K562 (cell line): Measurements from ENCODE around the gene ATP2A2. TPM values are rescaled to one million over a fixed set of nuclear protein-coding genes. Genes with fewer than 3 reads are reported as not detected.

Source experiments
- CC2D1A ChIP-seq: fragments of 450-650 bp; IDR thresholded peaks from 2 replicates; pipeline ENCODE4 v1.6.1; 2017; ENCODE audit warnings: mild to moderate bottlenecking
- CEBPG ChIP-seq, 3 experiments: fragments of 200-800 bp in 1 of 3; sonication (Bioruptor generic) in 1 of 3; sonication (generic) in 1 of 3; formaldehyde crosslinking in 1 of 3; IDR thresholded peaks in 2 of 3; conservative IDR thresholded peaks in 1 of 3; 2 replicates each; pipeline versions ENCODE4 v1.6.1 to v1.8.0; 2016 to 2022; ENCODE audit warnings: missing compliant biosample characterization in 2 of 3, missing genetic modification characterization in 2 of 3, mild to moderate bottlenecking in 1 of 3, missing genetic modification reagents in 1 of 3
- CHCHD3 ChIP-seq: fragments of 250-450 bp; sonication (Bioruptor Pico); IDR thresholded peaks from 2 replicates; pipeline ENCODE4 v2.1.2; 2022; ENCODE audit warnings: mild to moderate bottlenecking
- DMBX1 ChIP-seq: fragments of 250-450 bp; sonication (Bioruptor Pico); IDR thresholded peaks from 2 replicates; pipeline ENCODE4 v1.8.0; 2022; ENCODE audit warnings: inconsistent platforms, mild to moderate bottlenecking, moderate library complexity, borderline replicate concordance
- ELF4 ChIP-seq: fragments of 450-650 bp; formaldehyde crosslinking; IDR thresholded peaks from 2 replicates; pipeline ENCODE4 v1.4.0; 2022; ENCODE audit warnings: missing genetic modification characterization
- GABPB2 ChIP-seq: fragments of 250-450 bp; sonication (Bioruptor Pico); conservative IDR thresholded peaks from 2 replicates; pipeline ENCODE4 v1.5.1; 2021; ENCODE audit warnings: mild to moderate bottlenecking
- GATA2 ChIP-seq: sonication (generic); formaldehyde crosslinking; IDR thresholded peaks from 2 replicates; pipeline ENCODE4 v1.4.0; 2020; ENCODE audit warnings: mild to moderate bottlenecking, missing genetic modification reagents
- HDAC2 ChIP-seq: fragments of 450-650 bp; IDR thresholded peaks from 2 replicates; pipeline ENCODE4 v1.6.1; 2016; ENCODE audit warnings: mild to moderate bottlenecking
- IFI16 ChIP-seq: fragments of 250-450 bp; sonication (Bioruptor Pico); IDR thresholded peaks from 2 replicates; pipeline ENCODE4 v2.1.2; 2022; ENCODE audit warnings: mild to moderate bottlenecking, inconsistent platforms
- ILF3 ChIP-seq: fragments of 450-650 bp; IDR thresholded peaks from 2 replicates; pipeline ENCODE4 v1.6.1; 2018; ENCODE audit warnings: antibody characterized with exemption, mild to moderate bottlenecking, moderate library complexity, borderline replicate concordance
- KLF10 ChIP-seq: fragments of 250-450 bp; sonication (Bioruptor Pico); IDR thresholded peaks from 2 replicates; pipeline ENCODE4 v1.6.1; 2021; ENCODE audit warnings: matching md5 sums
- POU5F1 ChIP-seq: fragments of 150-350 bp; IDR thresholded peaks from 2 replicates; pipeline ENCODE4 v1.6.1; 2014; ENCODE audit warnings: borderline replicate concordance, low read length, low read depth, mild to moderate bottlenecking; ENCODE audit not compliant: partially characterized antibody
- RBFOX2 ChIP-seq: fragments of 200-400 bp; formaldehyde crosslinking; IDR thresholded peaks from 2 replicates; pipeline ENCODE4 v1.6.1; 2017; ENCODE audit warnings: low read depth, mild to moderate bottlenecking, low read length, moderate library complexity
- RBM17 ChIP-seq: fragments of 200-400 bp; formaldehyde crosslinking; IDR thresholded peaks from 2 replicates; pipeline ENCODE4 v1.6.1; 2017; ENCODE audit warnings: low read depth, mild to moderate bottlenecking, low read length, borderline replicate concordance
- RFX1 ChIP-seq: fragments of 450-650 bp; IDR thresholded peaks from 2 replicates; pipeline ENCODE4 v1.6.1; 2016; ENCODE audit warnings: mild to moderate bottlenecking, moderate library complexity
- RFX7 ChIP-seq: fragments of 250-450 bp; sonication (Bioruptor Pico); IDR thresholded peaks from 2 replicates; pipeline ENCODE4 v1.5.1; 2021; ENCODE audit warnings: mild to moderate bottlenecking
- TAF1 ChIP-seq: IDR thresholded peaks from 2 replicates; pipeline ENCODE4 v1.6.1; 2011; ENCODE audit warnings: mild to moderate bottlenecking, low read length, moderate library complexity; ENCODE audit not compliant: insufficient read depth, control insufficient read depth, severe bottlenecking; ENCODE audit errors: extremely low read depth
- TOE1 ChIP-seq, 2 experiments: fragments of 450-650 bp in 1 of 2; sonication (generic) in 1 of 2; formaldehyde crosslinking in 1 of 2; IDR thresholded peaks; 2 replicates each; pipeline versions ENCODE4 v1.7.1 to v1.8.0; 2016 to 2022; ENCODE audit warnings: borderline replicate concordance in 2 of 2, mild to moderate bottlenecking in 2 of 2, antibody characterized with exemption in 1 of 2, inconsistent platforms in 1 of 2, low read depth in 1 of 2, missing genetic modification reagents in 1 of 2, moderate library complexity in 1 of 2
- ZNF121 ChIP-seq: sonication (generic); formaldehyde crosslinking; conservative IDR thresholded peaks from 2 replicates; pipeline ENCODE4 v1.8.0; 2022; ENCODE audit warnings: missing genetic modification reagents
- polyA plus RNA-seq, 8 experiments: library from polyadenylated mRNA; depleted of rRNA in 4 of 8; stranded (reverse) in 5 of 8; unstranded in 3 of 8; fragments of >200 nt; fragmentation: Nextera tagmentation in 2 of 8; fragmentation: Illumina TruSeq in 1 of 8; extraction: Ambion mirVana in 2 of 8; extraction: Trizol in 1 of 8; gene quantifications; 2 replicates each; pipeline versions ENCODE4 v1.2.1 to v1.2.3, GENCODE V29; 2011 to 2014; ENCODE audit warnings: inconsistent platforms in 1 of 8, missing spikeins in 1 of 8
- total RNA-seq, 7 experiments: library from RNA; depleted of rRNA in 6 of 7; stranded (reverse); fragments of >200 nt in 6 of 7; fragmentation: Illumina TruSeq in 2 of 7; extraction: Trizol in 2 of 7; gene quantifications; 2 replicates each; pipeline versions ENCODE4 v1.2.1 to v1.2.3, GENCODE V29; 2011 to 2021; ENCODE audit warnings: low replicate concordance in 1 of 7
- TF ChIP-seq, protein P1 (sequence below): sonication (generic); formaldehyde crosslinking; IDR thresholded peaks from 2 replicates; pipeline ENCODE4 v1.8.1; 2023; ENCODE audit warnings: mild to moderate bottlenecking, missing genetic modification reagents
- TF ChIP-seq, protein P2 (sequence below), 2 experiments: fragments of 450-650 bp; IDR thresholded peaks; 2 replicates each; pipeline ENCODE4 v1.6.1; 2016
- TF ChIP-seq, protein P3 (sequence below): fragments of 450-650 bp; IDR thresholded peaks from 2 replicates; pipeline ENCODE4 v1.7.1; 2018; ENCODE audit warnings: mild to moderate bottlenecking, low read depth; ENCODE audit not compliant: partially characterized antibody

The ATP2A2 gene
- total and polyA plus RNA-seq, 9 of the 15 experiments (the other 6 are each of a cell fraction or from before 2014, with no cell fraction given) = 5.2 to 205 (median 51.6) TPM

DNA sequence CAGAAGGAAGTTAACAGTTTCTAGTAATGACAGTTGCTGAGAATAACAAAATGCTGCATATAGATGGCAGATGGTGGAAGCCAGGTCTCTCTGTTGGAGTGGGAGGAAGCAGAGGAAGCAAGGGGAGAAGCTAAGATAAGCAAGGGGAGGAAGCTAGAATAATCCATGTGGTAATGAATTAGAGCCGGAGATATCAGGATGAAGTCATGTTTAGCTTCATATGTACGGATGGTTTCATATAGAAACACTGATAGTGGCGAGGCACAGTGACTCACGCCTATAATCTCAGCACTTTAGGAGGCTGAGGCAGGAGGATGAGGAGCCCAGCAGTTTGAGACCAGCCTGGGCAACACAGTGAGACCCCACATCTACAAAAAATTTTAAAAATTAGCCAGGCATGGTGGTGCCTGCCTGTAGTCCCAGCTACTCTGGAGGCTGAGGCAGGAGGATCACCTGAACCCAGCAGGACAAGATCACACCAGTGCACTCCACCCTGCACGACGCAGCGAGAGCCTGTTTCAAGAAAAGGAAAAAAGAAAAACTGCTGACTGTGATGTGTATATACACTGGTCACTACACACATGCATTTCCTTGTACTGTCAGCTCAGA, 73.2 kb downstream of the ATP2A2 start (continued):
- TF ChIP-seq, protein P1, sequence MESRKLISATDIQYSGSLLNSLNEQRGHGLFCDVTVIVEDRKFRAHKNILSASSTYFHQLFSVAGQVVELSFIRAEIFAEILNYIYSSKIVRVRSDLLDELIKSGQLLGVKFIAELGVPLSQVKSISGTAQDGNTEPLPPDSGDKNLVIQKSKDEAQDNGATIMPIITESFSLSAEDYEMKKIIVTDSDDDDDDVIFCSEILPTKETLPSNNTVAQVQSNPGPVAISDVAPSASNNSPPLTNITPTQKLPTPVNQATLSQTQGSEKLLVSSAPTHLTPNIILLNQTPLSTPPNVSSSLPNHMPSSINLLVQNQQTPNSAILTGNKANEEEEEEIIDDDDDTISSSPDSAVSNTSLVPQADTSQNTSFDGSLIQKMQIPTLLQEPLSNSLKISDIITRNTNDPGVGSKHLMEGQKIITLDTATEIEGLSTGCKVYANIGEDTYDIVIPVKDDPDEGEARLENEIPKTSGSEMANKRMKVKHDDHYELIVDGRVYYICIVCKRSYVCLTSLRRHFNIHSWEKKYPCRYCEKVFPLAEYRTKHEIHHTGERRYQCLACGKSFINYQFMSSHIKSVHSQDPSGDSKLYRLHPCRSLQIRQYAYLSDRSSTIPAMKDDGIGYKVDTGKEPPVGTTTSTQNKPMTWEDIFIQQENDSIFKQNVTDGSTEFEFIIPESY (CRISPR knock-in tag) = peak; percentile 42
- peak; percentile 83; the same call in 1 of the 2 replicates for TF ChIP-seq DMBX1 (CRISPR knock-in tag)
- peak; percentile 37 for TF ChIP-seq TAF1
- peak; percentile 34 for TF ChIP-seq RFX1
- no peak for TF ChIP-seq GABPB2 (CRISPR knock-in tag)
- no peak for TF ChIP-seq ILF3
- TF ChIP-seq GATA2 = peak; percentile 97
- TF ChIP-seq CHCHD3 = no peak
- TF ChIP-seq RBM17 = no peak
- TF ChIP-seq CC2D1A = peak; percentile 96; the same call in 1 of the 2 replicates
- TF ChIP-seq, protein P2, sequence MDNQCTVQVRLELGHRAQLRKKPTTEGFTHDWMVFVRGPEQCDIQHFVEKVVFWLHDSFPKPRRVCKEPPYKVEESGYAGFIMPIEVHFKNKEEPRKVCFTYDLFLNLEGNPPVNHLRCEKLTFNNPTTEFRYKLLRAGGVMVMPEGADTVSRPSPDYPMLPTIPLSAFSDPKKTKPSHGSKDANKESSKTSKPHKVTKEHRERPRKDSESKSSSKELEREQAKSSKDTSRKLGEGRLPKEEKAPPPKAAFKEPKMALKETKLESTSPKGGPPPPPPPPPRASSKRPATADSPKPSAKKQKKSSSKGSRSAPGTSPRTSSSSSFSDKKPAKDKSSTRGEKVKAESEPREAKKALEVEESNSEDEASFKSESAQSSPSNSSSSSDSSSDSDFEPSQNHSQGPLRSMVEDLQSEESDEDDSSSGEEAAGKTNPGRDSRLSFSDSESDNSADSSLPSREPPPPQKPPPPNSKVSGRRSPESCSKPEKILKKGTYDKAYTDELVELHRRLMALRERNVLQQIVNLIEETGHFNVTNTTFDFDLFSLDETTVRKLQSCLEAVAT (IDR thresholded peaks at IDR 0.05) = 0 out of 4 replicates have a peak, but pooled peaks of 1 of the 2 experiments have one; percentile 28
- peak; percentile 97 for TF ChIP-seq HDAC2
- peak; percentile 80; the same call in 1 of the 2 replicates for TF ChIP-seq ELF4 (CRISPR knock-in tag)
- TF ChIP-seq KLF10 (CRISPR knock-in tag) = no peak
- no peak for TF ChIP-seq IFI16 (CRISPR knock-in tag)
- TF ChIP-seq TOE1 (IDR thresholded peaks at IDR 0.05; ENCODE audit: borderline replicate concordance) = peak; percentile 49; the same call in 1 of the 2 replicates
- TF ChIP-seq TOE1 (CRISPR knock-in tag; IDR thresholded peaks at IDR 0.05; ENCODE audit: borderline replicate concordance, low read depth) = no peak
- no peak for TF ChIP-seq POU5F1
- TF ChIP-seq CEBPG (CRISPR knock-in tag; IDR thresholded peaks at IDR 0.05) = no peak
- no peak for TF ChIP-seq CEBPG (tag; conservative IDR thresholded peaks at IDR 0.05 in 1 of 2, IDR thresholded peaks at IDR 0.05 in 1 of 2)
- TF ChIP-seq, protein P3, sequence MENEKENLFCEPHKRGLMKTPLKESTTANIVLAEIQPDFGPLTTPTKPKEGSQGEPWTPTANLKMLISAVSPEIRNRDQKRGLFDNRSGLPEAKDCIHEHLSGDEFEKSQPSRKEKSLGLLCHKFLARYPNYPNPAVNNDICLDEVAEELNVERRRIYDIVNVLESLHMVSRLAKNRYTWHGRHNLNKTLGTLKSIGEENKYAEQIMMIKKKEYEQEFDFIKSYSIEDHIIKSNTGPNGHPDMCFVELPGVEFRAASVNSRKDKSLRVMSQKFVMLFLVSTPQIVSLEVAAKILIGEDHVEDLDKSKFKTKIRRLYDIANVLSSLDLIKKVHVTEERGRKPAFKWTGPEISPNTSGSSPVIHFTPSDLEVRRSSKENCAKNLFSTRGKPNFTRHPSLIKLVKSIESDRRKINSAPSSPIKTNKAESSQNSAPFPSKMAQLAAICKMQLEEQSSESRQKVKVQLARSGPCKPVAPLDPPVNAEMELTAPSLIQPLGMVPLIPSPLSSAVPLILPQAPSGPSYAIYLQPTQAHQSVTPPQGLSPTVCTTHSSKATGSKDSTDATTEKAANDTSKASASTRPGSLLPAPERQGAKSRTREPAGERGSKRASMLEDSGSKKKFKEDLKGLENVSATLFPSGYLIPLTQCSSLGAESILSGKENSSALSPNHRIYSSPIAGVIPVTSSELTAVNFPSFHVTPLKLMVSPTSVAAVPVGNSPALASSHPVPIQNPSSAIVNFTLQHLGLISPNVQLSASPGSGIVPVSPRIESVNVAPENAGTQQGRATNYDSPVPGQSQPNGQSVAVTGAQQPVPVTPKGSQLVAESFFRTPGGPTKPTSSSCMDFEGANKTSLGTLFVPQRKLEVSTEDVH = no peak
- TF ChIP-seq ZNF121 (CRISPR knock-in tag) = peak; percentile 100
- TF ChIP-seq RBFOX2 = no peak
- TF ChIP-seq RFX7 (CRISPR knock-in tag) = no peak
